Stimulated activated CD8-positive, alpha-beta memory T cell treated with anti-CD3 and anti-CD28 coated beads, Interleukin-4, amount 100 ng/mL, for 24 hours (primary cell): ENCODE measurements around the gene DYSF.

Experiments
- DNase-seq: peaks from one replicate; pipeline ENCODE4 v3.0.0-alpha.2; 2020; ENCODE audit warnings: low read depth

DYSF gene

GRCh38 chr2:71693286-71694270 lies 240.2 kb downstream of the DYSF start:
- no peak for DNase-seq

- DNase-seq, result no peak
These were observed 241.3 kb downstream of the DYSF start for GRCh38 chr2:71694501-71695234.

GRCh38 chr2:71695235-71696120 lies 242.1 kb downstream of the DYSF start:
- DNase-seq, result no peak

- no peak for DNase-seq
These were observed 243.0 kb downstream of the DYSF start for GRCh38 chr2:71696381-71696780.

- no peak for DNase-seq
These were observed 244.0 kb downstream of the DYSF start for GRCh38 chr2:71697106-71698004.

GRCh38 chr2:71699428-71699827 lies 246.1 kb downstream of the DYSF start:
- no peak for DNase-seq

- DNase-seq, result no peak
These were observed 246.8 kb downstream of the DYSF start for GRCh38 chr2:71700041-71700657.

GRCh38 chr2:71700658-71701397 lies 247.5 kb downstream of the DYSF start:
- DNase-seq, result no peak

GRCh38 chr2:71702071-71702970 lies 249.0 kb downstream of the DYSF start:
- DNase-seq, result no peak

- no peak for DNase-seq
These were observed 249.9 kb downstream of the DYSF start for GRCh38 chr2:71702971-71703898.

GRCh38 chr2:71704131-71704561 lies 250.8 kb downstream of the DYSF start:
- DNase-seq, result no peak

- no peak for DNase-seq
These were observed 251.3 kb downstream of the DYSF start for GRCh38 chr2:71704688-71705087.

GRCh38 chr2:71705171-71705960 lies 252.0 kb downstream of the DYSF start:
- no peak for DNase-seq

GRCh38 chr2:71706121-71706520 lies 252.8 kb downstream of the DYSF start:
- DNase-seq, result no peak

- DNase-seq, result no peak
These were observed 253.5 kb downstream of the DYSF start for GRCh38 chr2:71706836-71707235.

GRCh38 chr2:71710367-71711132 lies 257.2 kb downstream of the DYSF start:
- DNase-seq, result no peak
